GM18520 (cell line): ENCODE measurements around the gene VIL1.

Experiments used
- ATAC-seq: cut with Tn5 transposase; IDR thresholded peaks from one replicate; pipeline ENCODE4 v1.9.1; 2021; ENCODE audit not compliant: unreplicated experiment

VIL1 gene

GRCh38 chr2:218435003-218435982 lies 16.4 kb downstream of the VIL1 start:
- ATAC-seq: no peak

- no peak for ATAC-seq
These were observed 18.1 kb downstream of the VIL1 start for GRCh38 chr2:218436992-218437391.

GRCh38 chr2:218437969-218438368 lies 19.0 kb downstream of the VIL1 start:
- no peak for ATAC-seq

DNA sequence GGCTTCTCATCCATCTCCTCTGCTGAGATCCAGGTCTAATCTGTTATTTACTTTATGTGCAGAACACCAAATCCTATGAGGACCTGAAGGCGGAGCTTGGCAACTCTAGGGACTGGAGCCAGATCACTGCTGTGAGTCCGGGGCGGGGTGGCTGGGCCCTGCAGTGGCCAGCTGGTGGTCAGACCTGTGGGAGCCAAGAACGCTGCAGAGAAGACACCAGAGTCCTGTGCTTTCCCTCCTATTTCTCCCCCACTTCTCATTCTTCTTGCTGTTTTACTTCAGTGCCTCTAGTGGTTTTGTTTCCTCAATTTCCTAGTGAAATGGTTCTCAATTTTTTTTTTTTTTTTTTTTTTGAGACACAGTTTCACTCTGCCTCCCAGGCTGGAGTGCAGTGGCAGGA lies 19.7 kb downstream of the VIL1 start:
- ATAC-seq: no peak

GRCh38 chr2:218444692-218445357 lies 25.9 kb downstream of the VIL1 start:
- no peak for ATAC-seq

DNA sequence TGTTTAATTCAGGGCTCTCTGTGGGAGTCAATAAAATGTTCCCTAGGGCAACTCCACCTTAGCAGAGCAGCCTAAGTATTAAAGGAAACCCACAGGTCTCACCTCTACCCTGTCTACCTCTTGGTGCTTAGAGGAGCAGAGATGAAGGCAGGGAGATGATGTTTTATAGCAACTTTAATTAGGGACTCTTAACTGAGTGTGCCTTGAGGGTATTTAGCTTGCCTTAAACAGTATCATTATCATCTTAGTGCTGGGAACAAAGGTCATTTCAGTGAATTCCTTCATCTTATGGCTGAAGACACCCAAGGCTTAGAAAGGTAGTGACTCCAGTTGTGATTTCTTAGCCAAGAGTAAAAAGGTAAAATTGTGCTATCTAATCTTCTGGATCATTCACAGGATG lies 26.7 kb downstream of the VIL1 start:
- no peak for ATAC-seq

DNA sequence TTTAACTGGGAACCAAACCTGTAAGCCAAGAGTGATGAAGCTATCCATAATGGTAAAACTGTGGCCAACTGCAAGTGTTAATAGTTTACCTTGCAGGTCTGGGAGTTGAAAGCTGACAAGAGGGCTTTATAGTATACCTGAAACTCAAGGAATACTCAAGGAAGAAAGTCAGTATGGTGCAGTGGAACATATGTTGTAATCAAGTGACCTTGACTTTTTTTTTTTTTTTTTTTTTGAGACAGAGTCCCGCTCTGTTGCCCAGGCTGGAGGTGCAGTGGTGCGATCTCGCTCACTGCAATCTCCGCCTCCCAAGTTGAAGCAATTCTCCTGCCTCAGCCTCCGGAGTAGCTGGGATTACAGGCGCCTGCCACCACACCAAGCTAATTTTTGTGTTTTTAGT lies 27.6 kb downstream of the VIL1 start:
- ATAC-seq: no peak

DNA sequence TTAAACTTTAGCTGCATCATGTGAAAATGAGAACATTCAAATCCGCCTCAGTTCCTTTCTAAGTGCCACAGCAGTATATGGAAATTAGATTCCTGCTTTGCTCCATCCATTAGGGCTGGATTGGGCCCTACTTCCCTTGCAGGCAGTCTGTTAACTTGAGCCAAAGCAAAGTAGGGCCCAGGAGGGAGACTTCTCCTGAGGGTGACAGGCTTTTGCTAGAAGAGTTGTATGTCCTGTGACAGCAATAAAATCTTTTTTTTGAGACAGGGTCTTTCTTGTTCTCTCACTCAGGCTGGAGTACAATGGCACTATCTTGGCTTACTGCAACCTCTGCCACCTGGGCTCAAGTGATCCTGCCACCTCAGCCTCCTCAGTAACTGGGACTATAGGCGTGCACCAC lies 28.1 kb downstream of the VIL1 start:
- no peak for ATAC-seq

GRCh38 chr2:218448934-218449333 lies 30.0 kb downstream of the VIL1 start:
- no peak for ATAC-seq

DNA sequence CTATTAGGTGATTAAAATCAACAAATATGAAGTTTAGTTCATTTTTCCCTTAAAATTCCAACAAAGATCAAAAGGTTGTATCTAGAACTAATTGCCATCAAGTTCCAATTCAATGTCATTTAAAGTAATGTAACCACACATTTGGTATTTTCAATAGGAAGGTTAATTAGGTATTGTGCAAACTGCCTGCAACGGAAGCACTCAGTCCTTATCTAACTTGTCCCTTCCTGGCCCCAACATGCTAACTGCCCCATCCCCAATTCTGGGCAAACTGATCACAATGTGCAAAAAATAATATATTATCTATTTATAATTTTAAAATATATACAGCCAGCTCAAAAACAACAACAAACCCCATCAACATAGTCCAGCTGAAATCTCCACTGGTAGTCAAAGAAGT lies 33.2 kb downstream of the VIL1 start:
- no peak for ATAC-seq

GRCh38 chr2:218456849-218457248 lies 37.9 kb downstream of the VIL1 start:
- ATAC-seq: no peak

GRCh38 chr2:218458598-218458997 lies 39.7 kb downstream of the VIL1 start:
- no peak for ATAC-seq

- ATAC-seq: no peak
These were observed 47.2 kb downstream of the VIL1 start for GRCh38 chr2:218465987-218466633.

DNA sequence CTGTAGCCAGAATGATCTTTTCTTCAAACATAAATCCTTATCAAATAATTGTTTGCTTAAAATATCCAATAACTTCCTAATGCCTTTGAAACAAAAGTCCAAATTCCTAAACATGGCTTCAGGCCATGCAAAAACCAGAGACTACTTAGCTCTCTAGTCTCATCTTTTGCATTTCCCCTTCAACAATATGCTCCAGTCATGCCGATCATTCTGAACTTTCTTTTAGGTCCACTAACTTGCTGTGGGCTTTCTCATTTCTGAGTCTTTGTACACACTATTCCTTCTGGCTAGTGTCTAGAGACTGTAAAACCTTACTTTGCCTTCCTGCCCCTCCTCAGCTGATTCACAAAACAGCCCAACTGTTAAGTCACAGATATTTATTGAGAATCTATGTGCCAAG lies 51.5 kb downstream of the VIL1 start:
- no peak for ATAC-seq

GRCh38 chr2:218471036-218471435 lies 52.1 kb downstream of the VIL1 start:
- no peak for ATAC-seq

GRCh38 chr2:218471982-218472381 lies 53.1 kb downstream of the VIL1 start:
- no peak for ATAC-seq

DNA sequence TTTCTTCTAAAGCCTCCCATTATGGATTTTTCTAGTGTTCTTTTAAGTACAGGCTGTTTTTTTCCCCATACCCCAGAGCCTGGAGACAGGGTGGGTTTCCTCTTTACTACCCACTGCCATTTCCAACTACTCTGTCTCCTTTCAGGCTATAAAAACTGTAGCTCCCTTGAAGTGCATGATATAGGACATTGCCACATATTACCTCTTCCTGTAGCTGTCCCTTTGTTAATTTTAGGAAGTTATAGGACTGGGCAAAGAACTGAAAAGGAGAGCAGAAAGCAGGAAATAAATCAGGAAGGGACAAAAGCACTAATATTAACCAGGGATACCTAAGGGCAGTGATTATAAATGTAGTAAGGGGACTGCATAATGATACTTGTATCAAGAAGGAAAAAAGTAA lies 54.1 kb downstream of the VIL1 start:
- ATAC-seq: no peak

DNA sequence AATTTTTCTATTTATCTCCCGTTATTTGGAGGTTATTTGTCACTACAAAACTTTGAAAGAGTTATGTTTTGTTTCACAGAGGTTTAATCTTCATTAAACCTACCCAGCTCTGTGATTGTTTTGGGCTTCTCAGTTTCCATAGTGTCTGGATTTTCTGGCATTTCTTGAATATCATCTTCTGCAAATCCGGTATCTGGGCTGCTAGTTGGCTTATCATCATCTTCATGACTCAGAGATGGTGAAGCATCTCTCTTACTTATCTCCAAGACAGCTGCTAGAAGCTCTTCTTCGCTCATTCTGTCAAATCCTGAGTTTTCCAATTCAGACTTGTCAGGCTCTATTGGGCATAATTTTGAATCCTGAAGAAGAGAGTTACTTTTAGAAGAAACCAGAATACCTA lies 55.6 kb downstream of the VIL1 start:
- ATAC-seq: no peak

DNA sequence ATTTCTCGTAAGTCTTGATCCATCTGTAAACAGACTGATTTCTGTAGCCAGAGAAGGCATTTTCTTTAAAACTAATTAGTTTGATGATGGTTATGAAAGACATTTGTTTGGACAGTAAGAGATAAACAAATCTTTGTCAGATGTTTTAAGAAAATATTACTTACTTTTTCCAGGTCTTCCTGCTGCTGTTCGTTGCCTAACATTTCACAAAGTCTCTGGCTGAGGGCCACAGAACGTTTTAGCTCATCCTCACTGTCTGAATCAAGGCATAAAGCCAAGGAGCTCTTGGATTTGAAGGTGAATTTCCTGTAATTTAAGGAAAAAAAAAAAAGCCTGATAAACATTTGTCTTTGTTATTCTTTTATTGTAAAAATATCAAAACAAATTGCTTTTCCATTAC lies 57.8 kb downstream of the VIL1 start:
- no peak for ATAC-seq

- ATAC-seq: no peak
These were observed 58.3 kb downstream of the VIL1 start for GRCh38 chr2:218477247-218477646.

DNA sequence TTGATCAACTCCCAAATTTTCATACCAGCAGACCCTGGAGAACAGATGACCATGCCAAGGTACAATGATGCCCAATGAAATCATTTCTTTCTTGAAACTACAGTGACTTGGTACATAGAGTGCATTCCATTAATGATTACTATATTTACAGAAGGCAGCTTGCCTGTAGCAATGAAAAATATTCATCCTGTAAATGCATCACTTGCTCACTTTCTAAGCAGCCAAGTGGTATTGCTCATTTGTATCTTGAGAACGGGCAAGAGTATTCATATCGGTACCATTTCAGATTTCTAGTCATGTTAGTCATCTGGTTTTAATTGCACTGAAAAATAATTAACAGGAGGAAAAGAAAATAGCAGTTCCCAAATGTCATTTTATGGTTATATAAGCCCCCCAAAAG lies 59.6 kb downstream of the VIL1 start:
- ATAC-seq: no peak

- ATAC-seq: no peak
These were observed 60.7 kb downstream of the VIL1 start for GRCh38 chr2:218479595-218479994.
